ENCODE data around the gene SIN3A.
A peak's percentile ranks its signal among the peaks of the same experiment; 100 is the strongest.
"Not testable (repeated sequence)": the region's sequence is repeated elsewhere in the genome, so short reads cannot be mapped to it uniquely, and the experiment has no call there.

The SIN3A gene

DNA sequence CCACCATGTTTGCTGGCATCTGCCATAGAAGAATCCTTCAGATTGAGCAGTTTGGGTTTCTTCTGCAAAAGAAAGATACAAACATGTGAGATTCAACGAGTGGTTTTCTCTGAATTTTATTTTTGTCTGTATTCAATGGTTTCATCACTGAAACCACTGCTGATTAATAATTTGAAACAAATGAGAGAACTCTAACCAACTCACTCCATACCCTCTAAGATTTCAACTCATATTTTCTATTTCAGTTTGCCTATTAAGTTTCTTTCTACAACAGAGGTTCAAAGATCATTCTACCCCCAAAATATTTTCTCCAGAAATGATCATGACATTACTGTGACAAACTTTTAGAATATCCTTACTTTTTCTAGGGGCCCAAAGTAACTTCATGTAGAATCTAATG is 44.4 kb downstream of the SIN3A start:
- DNase-seq: no peak
- in situ Hi-C loops (cut with MboI; ENCODE audit: low pct_unique_long_range_greater_than_20kb, low sequenced_read_pairs): no loop called here

DNA sequence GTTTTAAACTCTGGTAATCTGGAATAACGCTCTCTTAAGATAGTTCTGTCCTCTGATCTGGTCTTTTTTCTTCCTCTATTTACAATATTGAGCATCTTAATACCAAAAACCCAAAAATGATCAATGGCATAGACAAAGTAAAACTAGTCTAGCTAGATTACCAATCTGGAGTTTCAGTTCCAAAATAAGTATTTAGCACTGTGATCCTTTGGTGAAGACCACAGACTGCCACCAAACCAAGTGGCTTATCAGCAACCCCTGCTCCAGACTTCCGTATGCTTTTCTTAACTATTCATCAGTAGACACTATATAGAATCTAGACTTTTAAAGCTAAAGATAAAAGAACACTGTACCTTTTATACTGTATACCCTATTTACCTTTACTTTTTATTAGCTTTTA is 47.6 kb downstream of the SIN3A start:
- in situ Hi-C loops (cut with MboI; ENCODE audit: low pct_unique_long_range_greater_than_20kb, low sequenced_read_pairs): no loop called here
- no peak for DNase-seq

DNA sequence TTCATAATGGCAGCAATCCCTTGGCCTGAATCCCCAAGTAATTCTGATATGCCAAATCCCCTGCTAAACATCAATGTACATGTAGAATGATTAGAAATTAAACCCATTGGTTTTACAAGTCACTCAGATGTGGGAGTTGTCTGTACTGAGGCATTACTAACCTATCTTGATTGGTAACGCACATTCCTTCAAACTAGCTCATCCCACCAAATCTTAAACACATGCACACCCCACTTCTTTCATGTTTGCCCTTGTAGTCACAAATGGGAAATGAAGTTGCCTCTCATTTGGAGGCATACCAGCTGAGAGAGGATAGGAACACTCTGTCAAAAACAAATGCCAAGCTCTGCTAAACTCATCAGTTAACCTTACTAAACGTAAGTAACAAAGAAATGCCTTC is 54.0 kb downstream of the SIN3A start:
- DNase-seq: no peak

DNA sequence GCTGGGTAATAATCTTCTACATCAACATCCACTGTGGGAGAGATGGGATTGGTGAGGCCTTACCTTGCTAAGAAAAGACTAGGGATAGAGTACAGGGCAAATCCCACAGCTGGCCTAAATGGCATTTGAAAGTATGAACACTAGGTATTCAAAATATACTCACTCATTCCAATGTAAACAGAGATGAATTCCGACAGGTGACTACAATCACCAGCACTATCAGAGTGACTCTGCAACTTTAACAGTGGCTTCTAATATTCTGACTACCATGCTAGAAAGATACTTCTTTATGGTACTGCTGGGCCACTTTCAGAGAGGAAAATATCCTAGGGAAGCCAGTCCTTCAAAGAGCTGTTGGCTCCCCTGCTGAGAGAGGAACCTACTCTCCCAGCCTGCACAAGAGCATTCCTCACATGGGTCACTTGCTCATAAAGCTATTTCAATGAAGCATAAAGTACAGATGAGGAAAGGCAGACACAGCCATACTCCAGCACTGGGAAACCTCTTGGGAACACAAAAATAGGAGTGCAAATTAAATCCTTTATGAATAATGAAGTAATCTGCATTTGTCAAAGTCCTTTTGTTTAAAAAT is 61.6 kb downstream of the SIN3A start:
- in situ Hi-C loops (cut with MboI; ENCODE audit: low pct_unique_long_range_greater_than_20kb, low sequenced_read_pairs): no loop called here
- DNase-seq: no peak

More for the DNA sequence above, 54.0 kb downstream of the SIN3A start:
- in situ Hi-C loops (cut with MboI; ENCODE audit: low pct_unique_long_range_greater_than_20kb, low sequenced_read_pairs): no loop called here

DNA sequence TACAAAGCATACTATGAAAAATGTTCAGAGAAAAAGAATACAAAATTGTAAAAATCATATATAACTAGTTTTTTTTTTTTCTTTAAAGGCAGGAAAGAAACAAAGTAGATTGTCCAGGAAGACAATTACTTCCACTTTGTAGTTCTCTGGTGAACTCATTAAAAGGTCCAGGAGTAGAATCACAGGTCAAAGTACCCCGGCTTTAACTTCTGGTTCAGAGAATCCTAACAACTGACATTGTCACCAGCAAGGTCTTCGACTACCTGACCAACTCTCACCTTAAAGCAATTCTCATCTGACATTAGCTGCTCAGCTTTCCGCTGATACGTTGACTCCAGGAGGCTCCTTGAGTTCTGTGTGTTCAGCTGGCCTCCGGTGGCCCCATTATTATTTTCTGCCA is 67.5 kb downstream of the SIN3A start:
- DNase-seq; in situ Hi-C loops (cut with MboI; ENCODE audit: low pct_unique_long_range_greater_than_20kb, low sequenced_read_pairs): not testable (repeated sequence)

DNA sequence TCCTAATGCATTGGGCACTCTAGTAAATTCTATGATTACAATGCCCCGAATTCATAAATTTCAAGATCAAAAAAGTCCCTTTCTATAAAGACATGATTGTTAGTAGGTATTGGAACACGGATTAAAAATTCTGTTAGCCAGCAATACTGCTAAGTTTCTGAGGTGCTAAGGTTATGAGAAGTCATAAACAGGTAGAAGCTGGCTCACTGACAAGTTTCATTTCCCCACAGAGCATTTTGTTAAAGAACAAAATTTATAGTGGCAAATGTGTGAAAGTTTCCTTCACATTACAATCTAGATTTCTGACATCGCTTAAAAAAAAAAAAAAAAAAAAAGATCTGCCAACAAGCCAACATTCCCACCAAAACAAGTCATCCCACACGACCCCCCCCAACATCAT is 70.7 kb downstream of the SIN3A start:
- in situ Hi-C loops (cut with MboI; ENCODE audit: low pct_unique_long_range_greater_than_20kb, low sequenced_read_pairs): no loop called here
- no peak for DNase-seq

DNA sequence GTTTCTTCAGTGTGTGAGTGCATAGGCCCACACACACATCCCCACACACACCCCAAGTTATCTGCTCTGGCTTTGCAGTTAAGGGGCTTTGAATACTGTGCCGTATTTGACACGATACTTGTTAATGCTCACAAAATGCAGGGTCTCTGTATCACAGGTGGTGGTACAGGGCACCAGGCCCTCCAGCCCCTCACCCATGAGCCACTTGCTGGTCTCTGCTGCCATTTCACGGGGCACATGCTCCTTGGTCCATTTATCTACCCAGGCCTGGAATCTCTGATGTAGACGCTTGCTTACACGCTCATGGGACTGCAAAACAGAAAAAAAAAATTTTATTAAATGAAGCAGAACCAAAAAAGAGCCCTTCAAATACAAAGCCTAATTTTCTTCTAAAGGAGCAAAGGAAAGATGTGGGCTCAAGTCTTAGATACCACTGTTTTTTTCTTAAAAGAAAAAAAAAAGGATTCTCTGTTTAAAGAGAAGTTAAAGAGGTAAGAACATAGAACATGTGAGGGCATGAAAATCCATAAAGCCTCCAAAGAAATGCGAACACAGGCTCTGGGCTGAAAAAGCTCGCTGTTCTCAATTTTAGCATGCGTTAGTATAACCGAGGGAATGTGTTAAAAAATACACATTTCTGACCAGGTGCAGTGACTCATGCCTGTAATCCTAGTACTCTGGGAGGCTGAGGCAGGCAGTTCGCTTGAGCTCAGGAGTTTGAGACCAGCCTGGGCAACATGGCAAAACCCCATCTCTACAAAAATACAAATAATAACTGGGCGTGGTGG is 79.4 kb downstream of the SIN3A start:
- in situ Hi-C loops (cut with MboI; ENCODE audit: low pct_unique_long_range_greater_than_20kb, low sequenced_read_pairs): no loop called here
- no peak for DNase-seq

DNA sequence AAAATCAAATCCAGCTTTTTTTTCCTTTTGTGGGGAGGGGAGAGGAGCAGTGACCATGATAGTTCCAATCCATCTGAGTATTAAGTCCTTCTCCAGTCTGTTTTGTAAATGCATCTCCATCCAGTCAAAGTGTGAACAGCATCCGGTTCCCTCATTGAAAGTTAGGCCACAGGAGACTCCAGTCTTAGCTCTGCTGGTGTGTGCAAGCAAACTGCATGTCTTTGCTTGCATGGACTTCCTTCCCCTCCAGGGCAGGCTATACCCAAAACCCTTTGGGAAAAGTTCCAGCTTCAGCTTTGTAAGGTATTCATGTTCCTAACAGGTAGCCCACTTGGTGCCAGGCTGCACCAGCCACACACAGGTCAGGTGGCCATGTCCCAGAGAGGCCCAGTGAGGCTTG is 80.0 kb downstream of the SIN3A start:
- no peak for DNase-seq
- in situ Hi-C loops (cut with MboI; ENCODE audit: low pct_unique_long_range_greater_than_20kb, low sequenced_read_pairs): no loop called here

DNA sequence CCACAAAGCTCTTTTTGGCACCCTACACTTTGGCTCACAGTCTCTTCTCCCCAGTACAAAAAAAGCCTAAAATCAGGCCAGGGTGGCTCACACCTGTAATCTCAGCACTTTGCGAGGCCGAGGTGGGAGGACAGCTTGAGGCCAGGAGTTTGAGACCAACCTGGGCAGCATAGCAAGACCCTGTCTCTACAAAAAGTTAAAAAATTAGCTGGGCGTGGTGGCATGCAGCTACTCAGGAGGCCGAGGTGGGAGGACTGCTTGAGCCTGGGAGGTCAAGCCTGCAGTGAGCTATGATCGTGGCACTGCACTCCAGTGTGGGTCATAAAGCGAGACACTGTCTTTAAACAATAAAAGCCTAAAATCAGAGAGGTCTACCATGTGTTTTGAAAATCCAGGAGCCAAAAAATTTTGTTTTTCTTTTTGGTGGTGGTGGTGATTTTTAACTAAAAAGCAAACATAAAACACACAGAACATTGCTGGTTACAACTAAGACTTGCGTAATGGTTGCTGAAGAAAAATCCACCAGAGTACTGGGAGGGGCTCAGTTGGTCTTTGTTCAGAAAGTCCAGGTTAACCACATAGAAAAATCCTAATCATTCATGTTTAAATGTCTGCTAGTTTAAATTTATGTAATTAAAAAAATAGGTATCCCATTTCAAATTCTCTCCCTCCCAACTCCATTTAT is 81.5 kb downstream of the SIN3A start:
- DNase-seq: no peak
- in situ Hi-C loops (cut with MboI; ENCODE audit: low pct_unique_long_range_greater_than_20kb, low sequenced_read_pairs): no loop called here

DNA sequence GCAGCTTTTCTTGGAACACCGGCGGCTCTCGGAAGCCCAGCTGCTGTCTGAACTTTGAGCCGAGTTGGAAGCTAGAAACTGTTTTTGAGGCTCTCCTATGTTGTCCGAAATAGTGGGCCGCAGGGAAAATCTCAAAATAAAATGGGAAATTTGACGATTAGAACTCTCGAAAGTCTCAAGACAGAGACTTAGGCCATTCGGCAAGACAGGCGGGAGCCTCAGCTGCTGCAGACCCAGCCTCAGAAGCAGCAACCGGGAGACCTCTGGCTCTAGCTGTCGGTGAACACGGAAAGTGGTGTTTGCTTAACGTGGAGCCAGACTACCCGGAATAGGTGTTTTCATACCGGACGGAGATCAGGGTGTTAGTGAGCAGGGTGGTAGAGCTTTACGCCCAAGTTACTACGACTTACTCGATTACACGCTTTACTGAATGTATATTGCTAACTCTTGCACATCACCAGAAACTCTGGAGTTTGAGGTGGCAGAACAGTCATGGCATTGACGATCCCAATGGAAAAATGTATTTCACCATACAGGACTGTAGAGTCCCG is 82.7 kb downstream of the SIN3A start:
- no peak for DNase-seq
- in situ Hi-C loops (cut with MboI; ENCODE audit: low pct_unique_long_range_greater_than_20kb, low sequenced_read_pairs): no loop called here

DNA sequence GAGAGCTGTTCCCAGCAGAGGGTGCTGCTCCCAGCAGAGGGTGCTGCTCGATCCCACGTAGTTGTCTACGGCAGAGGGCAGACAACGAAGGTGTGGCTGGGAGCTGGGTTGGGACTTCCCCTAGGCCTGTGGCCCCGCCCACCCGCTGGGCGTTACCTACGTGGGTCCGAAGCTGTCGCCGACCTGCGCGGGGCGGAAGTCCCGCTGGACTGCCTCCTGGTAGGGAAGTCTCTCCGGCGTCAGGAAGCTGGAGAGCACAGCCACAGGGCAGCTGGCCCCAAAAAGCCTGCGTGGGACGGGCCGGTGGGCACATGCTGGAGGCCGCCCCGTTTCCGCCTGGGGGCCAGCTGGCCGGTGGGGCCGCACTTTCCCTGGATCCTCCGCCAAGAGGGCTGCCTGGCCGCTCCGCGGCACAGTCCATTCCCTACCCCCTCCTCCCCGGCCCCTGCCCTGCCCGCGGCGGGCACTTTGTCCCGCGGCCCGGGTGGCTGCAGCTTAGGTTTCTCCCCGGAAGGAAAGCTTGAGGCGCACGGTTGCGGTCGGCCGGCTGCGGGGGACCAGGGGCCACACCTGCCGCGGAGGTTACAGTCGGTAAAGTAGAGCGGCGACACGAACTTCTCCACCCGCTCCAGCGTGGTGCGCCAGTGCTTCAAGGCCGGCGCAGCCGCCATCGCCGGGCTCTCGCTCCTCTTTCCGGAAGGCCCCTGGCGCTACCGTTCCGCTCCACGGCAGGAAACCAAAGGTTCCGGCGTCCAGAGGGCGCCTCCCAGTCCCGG is 83.4 kb downstream of the SIN3A start, which contains the start of gene MAN2C1:
Gene MAN2C1 (minus strand): TSS at position 695 of the 776 bp plus-strand sequence. CDS start 24 bp downstream, at position 671.
- in situ Hi-C loops (cut with MboI; ENCODE audit: low pct_unique_long_range_greater_than_20kb, low sequenced_read_pairs): no loop called here
- DNase-seq: peak; percentile 99

DNA sequence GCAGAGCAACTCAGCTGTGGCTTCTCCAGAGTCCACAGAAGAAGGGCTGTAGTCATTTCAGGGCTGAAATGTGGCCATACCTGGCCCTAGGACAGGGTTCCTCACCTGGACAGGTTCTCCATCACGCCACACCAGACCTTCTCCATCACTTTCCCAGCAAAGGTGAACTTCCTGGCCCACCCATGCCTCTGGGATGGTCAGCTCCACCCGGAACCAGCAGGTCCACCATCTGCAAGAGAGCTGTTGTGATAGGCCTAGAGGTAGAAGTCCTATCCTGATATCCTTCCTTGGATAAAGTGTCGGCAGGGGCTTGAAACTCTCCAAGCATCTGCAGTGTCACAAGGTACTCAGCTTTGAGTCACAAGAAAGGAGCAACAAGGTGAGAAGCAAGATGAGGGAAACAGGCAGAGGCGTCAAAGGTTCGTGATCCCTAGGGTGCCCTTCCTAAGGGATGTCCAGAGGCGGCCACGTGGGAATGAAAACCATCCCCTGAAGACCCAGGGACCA is 84.0 kb downstream of the SIN3A start:
- in situ Hi-C loops (cut with MboI; ENCODE audit: low pct_unique_long_range_greater_than_20kb, low sequenced_read_pairs): no loop called here
- no peak for DNase-seq

DNA sequence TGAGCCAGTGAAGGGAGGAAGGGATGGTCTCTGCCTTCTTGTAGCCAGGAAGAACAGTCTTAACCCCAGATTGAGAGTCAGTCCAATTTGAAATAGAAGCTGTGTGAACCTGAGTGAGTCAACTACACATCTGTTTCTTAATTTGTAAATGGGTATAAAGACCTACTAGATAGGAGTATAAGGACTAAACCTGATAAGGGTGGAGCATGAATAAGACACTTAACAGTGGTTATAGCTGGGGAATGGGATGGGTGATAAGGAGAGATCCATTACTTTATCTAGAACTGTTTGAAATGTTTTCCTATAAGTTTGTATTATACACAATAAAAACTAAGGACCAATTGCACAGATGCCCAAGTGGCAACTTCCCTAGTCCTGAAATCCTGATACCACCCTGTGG is 84.5 kb downstream of the SIN3A start:
- in situ Hi-C loops (cut with MboI; ENCODE audit: low pct_unique_long_range_greater_than_20kb, low sequenced_read_pairs): no loop called here
- no peak for DNase-seq

DNA sequence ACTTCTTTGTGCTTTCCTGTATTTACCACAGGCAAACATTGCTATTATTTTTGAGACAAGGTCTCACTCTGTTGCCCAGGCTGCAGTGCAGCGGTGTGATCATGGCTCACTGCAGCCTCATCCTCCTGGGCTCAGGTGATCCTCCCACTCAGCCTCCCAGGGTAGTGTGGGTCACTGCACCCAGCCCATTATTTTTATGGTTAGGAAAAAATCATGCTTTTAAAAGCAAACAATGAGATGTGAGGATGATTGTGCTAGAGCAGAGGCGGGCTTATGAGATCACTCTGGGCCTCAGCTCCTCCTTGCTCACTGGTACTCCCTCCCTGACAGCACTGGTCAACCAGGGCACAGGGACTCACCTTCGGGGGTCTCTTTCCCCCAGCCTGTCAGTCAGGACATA is 85.3 kb downstream of the SIN3A start:
- in situ Hi-C loops (cut with MboI; ENCODE audit: low pct_unique_long_range_greater_than_20kb, low sequenced_read_pairs): no loop called here
- no peak for DNase-seq

DNA sequence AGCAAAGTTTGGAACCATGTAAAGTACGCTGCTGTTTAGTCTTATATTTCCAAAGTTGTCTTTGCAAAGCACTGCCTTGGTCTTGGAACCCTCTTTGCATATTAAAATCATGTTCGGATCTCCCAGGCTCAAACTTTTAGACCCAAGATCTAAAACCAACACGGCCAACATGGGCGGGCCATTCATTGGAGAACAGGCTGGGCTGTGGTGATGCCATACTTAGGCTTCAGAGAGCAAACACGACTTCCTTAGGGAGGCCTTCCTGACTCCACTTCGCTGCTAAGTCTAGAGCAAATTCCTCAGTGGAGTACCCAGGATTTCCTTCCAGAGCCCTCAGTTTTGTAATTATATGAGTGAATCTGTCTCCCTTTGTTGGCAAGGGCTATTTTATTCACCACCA is 86.6 kb downstream of the SIN3A start:
- in situ Hi-C loops (cut with MboI; ENCODE audit: low pct_unique_long_range_greater_than_20kb, low sequenced_read_pairs): no loop called here
- DNase-seq: no peak

DNA sequence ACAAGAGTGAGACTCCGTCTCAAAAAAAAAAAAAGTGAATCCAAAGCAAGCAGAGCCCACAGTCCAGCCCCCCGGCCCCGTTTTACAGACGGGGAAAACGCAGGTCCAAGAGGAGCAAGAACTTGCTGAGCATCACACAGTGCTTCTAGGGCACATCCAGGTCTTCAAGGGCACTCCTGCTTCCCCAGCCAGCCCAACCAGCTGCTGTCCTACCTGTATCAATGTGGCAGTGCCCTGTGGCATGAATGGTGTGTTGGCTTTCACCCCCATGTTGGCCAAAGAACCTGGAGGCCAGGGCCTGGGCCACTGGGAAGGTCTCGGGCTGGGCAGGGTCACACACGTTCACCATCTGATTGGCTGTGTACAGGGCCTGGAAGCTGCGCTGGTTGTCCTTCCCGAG is 87.7 kb downstream of the SIN3A start:
- DNase-seq: no peak
- in situ Hi-C loops (cut with MboI; ENCODE audit: low pct_unique_long_range_greater_than_20kb, low sequenced_read_pairs): no loop called here

DNA sequence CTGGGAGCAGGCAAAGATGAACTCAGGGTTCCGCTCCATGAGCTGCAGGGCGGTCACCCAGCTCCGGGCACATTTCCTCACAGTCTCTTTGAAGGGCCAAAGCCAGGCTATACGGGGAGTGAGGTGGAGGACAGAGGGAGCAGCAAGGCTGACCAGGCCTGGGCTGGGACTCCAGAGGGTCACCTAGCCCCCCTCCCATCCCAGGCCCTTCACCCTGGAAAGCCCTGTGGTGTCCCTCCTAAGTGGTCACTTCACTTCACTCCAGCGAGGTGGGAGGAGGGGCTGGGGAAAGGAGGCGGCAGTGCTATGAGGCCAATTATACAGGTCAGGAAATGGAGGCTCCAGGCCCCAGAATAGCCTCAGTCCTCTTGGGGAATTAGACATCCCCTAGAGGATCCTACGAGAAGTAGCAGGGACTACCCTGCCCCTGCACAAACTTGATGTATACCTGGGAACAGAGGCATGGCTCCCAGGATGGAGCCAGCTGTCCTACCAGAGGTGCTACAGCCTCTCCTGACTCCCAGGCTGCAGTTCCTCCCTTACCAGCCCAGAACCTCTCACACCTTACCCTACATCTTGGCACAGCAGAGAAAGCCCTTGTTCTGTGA is 88.7 kb downstream of the SIN3A start:
- DNase-seq: no peak
- in situ Hi-C loops (cut with MboI; ENCODE audit: low pct_unique_long_range_greater_than_20kb, low sequenced_read_pairs): no loop called here

DNA sequence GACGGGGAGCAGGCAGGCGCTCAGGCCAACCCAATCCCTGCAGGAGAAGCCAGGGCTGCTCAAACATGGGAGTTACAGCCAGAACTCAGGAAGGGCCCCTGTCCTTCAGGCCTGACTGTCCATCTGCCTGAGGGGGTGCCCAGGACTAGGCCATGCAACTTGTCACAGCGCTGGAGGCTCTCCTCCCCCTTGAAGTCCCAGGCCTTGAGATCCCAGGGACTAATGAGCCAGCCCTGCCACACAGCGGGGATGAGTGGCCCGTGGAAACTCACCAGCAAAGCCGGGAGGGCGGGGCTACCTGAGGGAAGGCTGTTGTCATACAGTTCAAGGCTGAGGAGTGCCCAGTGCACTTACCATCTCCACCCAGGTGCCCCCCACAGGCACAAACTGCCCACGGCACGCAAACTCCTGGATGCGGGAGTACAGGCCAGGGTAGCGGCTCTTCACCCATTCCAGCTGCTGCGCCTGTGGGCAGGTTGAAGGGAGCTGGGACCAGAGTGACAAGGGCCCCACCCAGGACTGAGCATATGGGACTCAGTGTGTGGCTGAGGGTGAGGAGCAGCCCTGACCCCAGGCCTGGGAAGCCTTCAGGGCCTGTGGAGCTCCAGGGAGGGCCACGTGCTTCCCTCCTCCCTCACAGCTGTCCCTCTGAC is 89.4 kb downstream of the SIN3A start:
- in situ Hi-C loops (cut with MboI; ENCODE audit: low pct_unique_long_range_greater_than_20kb, low sequenced_read_pairs): no loop called here
- DNase-seq: no peak

Data from KBM-7 (cell line).